Measurements from ENCODE around the gene LY6G6F. TPM values are rescaled to one million over a fixed set of nuclear protein-coding genes. Genes with fewer than 3 reads are reported as not detected.

The LY6G6F gene
- total RNA-seq, 4 donors from 2014 or later, result not detected

DNA sequence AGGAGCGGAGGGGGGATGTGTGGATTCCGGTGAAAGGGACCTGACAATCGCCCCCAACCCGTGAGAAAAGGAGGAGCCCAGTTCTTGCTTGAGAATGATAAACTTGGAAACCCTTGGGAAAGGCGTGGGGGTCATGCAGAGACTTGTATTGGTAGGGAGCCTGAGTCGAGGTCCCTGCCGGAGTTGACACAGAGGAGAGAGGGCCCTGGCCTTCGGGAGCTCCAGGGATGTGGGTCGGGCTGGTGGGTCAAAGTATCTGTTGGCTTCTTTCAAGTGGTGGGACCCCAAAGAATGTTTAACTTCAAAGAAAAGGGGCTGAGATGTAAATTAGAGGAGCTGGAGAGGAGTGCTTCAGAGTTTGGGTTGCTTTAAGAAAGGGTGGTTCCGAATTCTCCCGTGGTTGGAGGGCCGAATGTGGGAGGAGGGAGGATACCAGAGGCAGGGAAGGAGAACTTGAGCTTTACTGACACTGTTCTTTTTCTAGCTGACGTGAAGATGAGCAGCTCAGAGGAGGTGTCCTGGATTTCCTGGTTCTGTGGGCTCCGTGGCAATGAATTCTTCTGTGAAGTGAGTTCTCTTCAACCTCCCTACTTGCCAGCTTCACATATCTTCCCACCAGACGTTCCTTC, 40.2 kb upstream of the LY6G6F start:
- peak overlapping the region; percentile 76 to 96 (median 92) for H3K4me3 ChIP-seq
- in situ Hi-C loops (cut with MboI; ENCODE audit: low pct_ligation_motif_present in 1 of 4, low pct_unique_long_range_greater_than_20kb in 1 of 4, low sequenced_read_pairs in 3 of 4), result no loop called here
- H3K27ac ChIP-seq, result peak overlapping the region; percentile 93 to 99 (median 98)
- no peak for DNase-seq
- intact Hi-C loops (cut with DNase I; ENCODE audit: low total_unique reads), result no loop called here
- no peak for TF ChIP-seq CTCF (IDR thresholded peaks at IDR 0.05)
- no peak for TF ChIP-seq EP300 (IDR thresholded peaks at IDR 0.05; ENCODE audit: low read depth)
- no peak for TF ChIP-seq POLR2A (IDR thresholded peaks at IDR 0.05)
- TF ChIP-seq POLR2AphosphoS5 (IDR thresholded peaks at IDR 0.05), result no peak
- H3K4me1 ChIP-seq, result peaks cover 21 to 47% (median 26%) of the 10 kb centered on the region in 4 donors
- no peaks in the 10 kb centered on the region for H3K9me3 ChIP-seq
- H3K27me3 ChIP-seq, result no peaks in the 10 kb centered on the region
- peaks cover 0 to 50% (median 24%) of the 10 kb centered on the region in 4 donors for H3K36me3 ChIP-seq
- 1 to 5% methylated on average over 4 to 15 of the region's 15 CpGs for WGBS, 2 donors (ENCODE audit: low coverage in 1 of 2)

GRCh38 chr6:31669676-31670075, 37.0 kb upstream of the LY6G6F start, which contains the start of gene LY6G5B:
LY6G5B (plus strand) TSS chr6:31669976; CDS start chr6:31670951, 975 bp downstream.
- in situ Hi-C loops (cut with MboI; ENCODE audit: low pct_ligation_motif_present in 1 of 4, low pct_unique_long_range_greater_than_20kb in 1 of 4, low sequenced_read_pairs in 3 of 4), result loop anchor here in 1 of 4 donors (10.0 kb wide), 1 partner anchor 285 kb away; the partner anchor contains the start of genes NELFE and SKIC2
- Histone ChIP-seq H3K4me3 (no peak within 1 kb of the TSS), H3K27ac (no peak within 1 kb of the TSS), H3K27me3 (no peaks in the 10 kb centered on the region), H3K4me1 (peaks cover 8 to 18% (median 11%) of the 10 kb centered on the region in 4 donors), H3K36me3 (peaks cover 0 to 54% (median 30%) of the 10 kb centered on the region in 4 donors), H3K9me3 (no peaks in the 10 kb centered on the region)
- WGBS, 2 donors (ENCODE audit: low coverage in 1 of 2), result 70 to 90% methylated on average over 2 to 8 of the region's 8 CpGs
- DNase-seq, result no peak
- TF ChIP-seq CTCF (IDR thresholded peaks at IDR 0.05), result no peak
- TF ChIP-seq POLR2A (IDR thresholded peaks at IDR 0.05), result no peak
- TF ChIP-seq POLR2AphosphoS5 (IDR thresholded peaks at IDR 0.05), result no peak
- no peak for TF ChIP-seq EP300 (IDR thresholded peaks at IDR 0.05; ENCODE audit: low read depth)
- intact Hi-C loops (cut with DNase I; ENCODE audit: low total_unique reads), result no loop called here

- in situ Hi-C loops (cut with MboI; ENCODE audit: low pct_ligation_motif_present in 1 of 4, low pct_unique_long_range_greater_than_20kb in 1 of 4, low sequenced_read_pairs in 3 of 4) (loop anchor here in 1 of 4 donors (10.0 kb wide), 1 partner anchor 278 kb away; the partner anchor contains the start of genes NELFE and SKIC2), intact Hi-C loops (cut with DNase I; ENCODE audit: low total_unique reads) (no loop called here)
- WGBS, 2 donors (ENCODE audit: low coverage in 1 of 2), result 73% methylated on average over 4 of the region's 4 CpGs; no CpG with 5 or more reads in 1 of the 2 donors
Measured at GRCh38 chr6:31676322-31676903, 30.3 kb upstream of the LY6G6F start.

More at GRCh38 chr6:31676322-31676903, 30.3 kb upstream of the LY6G6F start:
- H3K4me1 ChIP-seq, result peaks cover 1 to 12% (median 5%) of the 10 kb centered on the region in 4 donors
- H3K27ac ChIP-seq, result no peak overlapping the region
- DNase-seq, result no peak
- no peaks in the 10 kb centered on the region for H3K27me3 ChIP-seq
- TF ChIP-seq CTCF (IDR thresholded peaks at IDR 0.05) (no peak), POLR2A (IDR thresholded peaks at IDR 0.05) (no peak), EP300 (IDR thresholded peaks at IDR 0.05; ENCODE audit: low read depth) (no peak)
- no peaks in the 10 kb centered on the region for H3K9me3 ChIP-seq
- no peak overlapping the region for H3K4me3 ChIP-seq
- H3K36me3 ChIP-seq, result peaks cover 0 to 13% (median 4%) of the 10 kb centered on the region in 4 donors

All from transverse colon (tissue), 4 donors.